IMR-90 (cell line): Measurements from ENCODE around the gene RPL35. TPM values are rescaled to one million over a fixed set of nuclear protein-coding genes. Genes with fewer than 3 reads are reported as not detected.

ENCODE experiments used
- ATAC-seq: fragments of 200-7000 bp; cut with Tn5 transposase; 2 replicates; pipeline ENCODE4 v1.9.1; 2020; ENCODE audit warnings: low read depth, mild to moderate bottlenecking, moderate library complexity
- BruUV-seq: library from RNA; stranded (reverse); fragments of 400-500 nt; replicated peaks from 2 replicates; lab custom pipeline; 2021; lab: Mats Ljungman, UMichigan
- CTCF ChIA-PET: fragments of 300-600 bp; formaldehyde crosslinking; extraction: SDS; loops from one replicate; lab custom pipeline; 2021; ENCODE audit warnings: antibody characterized with exemption; lab: Yijun Ruan, JAX
- POLR2A ChIA-PET: fragments of 300-600 bp; sonication (Branson Sonifier 250); formaldehyde crosslinking; loops from one replicate; lab custom pipeline; 2022; ENCODE audit warnings: antibody characterized with exemption; ENCODE audit not compliant: unreplicated experiment; lab: Charles Lee
- DNase-seq: peaks from one replicate; pipeline ENCODE4 v3.0.0; 2013
- H2AFZ ChIP-seq: replicated peaks from 2 replicates; pipeline ENCODE3; 2013; ENCODE audit warnings: low read length, mild to moderate bottlenecking; ENCODE audit not compliant: poor library complexity
- H2AK5ac ChIP-seq: 2 replicates; pipeline ENCODE4 v1.6.1; 2013; ENCODE audit warnings: low read depth, low read length, inconsistent platforms
- H2AK9ac ChIP-seq: replicated peaks from 2 replicates; pipeline ENCODE3; 2013; ENCODE audit warnings: mild to moderate bottlenecking, low read depth, low read length, moderate library complexity; ENCODE audit not compliant: poor library complexity
- H2BK120ac ChIP-seq: 2 replicates; pipeline ENCODE4 v1.6.1; 2013; ENCODE audit warnings: low read depth, low read length, inconsistent platforms
- H2BK15ac ChIP-seq: 3 replicates; pipeline ENCODE4 v1.6.1; 2013; ENCODE audit warnings: low read depth, low read length, inconsistent platforms
- H2BK20ac ChIP-seq: 2 replicates; pipeline ENCODE4 v1.6.1; 2013; ENCODE audit warnings: low read depth, mild to moderate bottlenecking, inconsistent platforms, low read length, moderate library complexity
- H2BK5ac ChIP-seq: 2 replicates; pipeline ENCODE4 v1.6.1; 2013; ENCODE audit warnings: mild to moderate bottlenecking, low read depth, low read length, inconsistent platforms; ENCODE audit not compliant: poor library complexity, severe bottlenecking
- H3K14ac ChIP-seq: replicated peaks from 2 replicates; pipeline ENCODE4 v1.6.1; 2013; ENCODE audit warnings: low read depth, low read length, inconsistent platforms
- H3K18ac ChIP-seq: 2 replicates; pipeline ENCODE4 v1.6.1; 2013; ENCODE audit warnings: low read depth, low read length, control low read depth
- H3K23ac ChIP-seq: 2 replicates; pipeline ENCODE4 v1.6.1; 2013; ENCODE audit warnings: low read depth, low read length, inconsistent platforms
- H3K27ac ChIP-seq: 2 replicates; pipeline ENCODE4 v1.5.1; 2013; ENCODE audit warnings: mild to moderate bottlenecking, control low read depth, low read length; ENCODE audit not compliant: insufficient read depth
- H3K27me3 ChIP-seq: 2 replicates; pipeline ENCODE4 v1.6.1; 2013; ENCODE audit warnings: low read length; ENCODE audit not compliant: control insufficient read depth, insufficient read depth
- H3K36me3 ChIP-seq: 2 replicates; pipeline ENCODE4 v1.6.1; 2013; ENCODE audit warnings: low read length, mixed read lengths; ENCODE audit not compliant: control insufficient read depth, insufficient read depth
- H3K4ac ChIP-seq: 2 replicates; pipeline ENCODE4 v1.6.1; 2013; ENCODE audit warnings: low read depth, low read length, inconsistent platforms
- H3K4me1 ChIP-seq: 2 replicates; pipeline ENCODE4 v1.6.1; 2013; ENCODE audit warnings: low read length, mixed read lengths; ENCODE audit not compliant: control insufficient read depth, insufficient read depth
- H3K4me2 ChIP-seq: 2 replicates; pipeline ENCODE4 v1.6.1; 2013; ENCODE audit warnings: low read depth, mild to moderate bottlenecking, control low read depth, low read length, moderate library complexity
- H3K4me3 ChIP-seq: 2 replicates; pipeline ENCODE4 v1.5.1; 2013; ENCODE audit warnings: low read depth, mild to moderate bottlenecking, control low read depth, low read length, moderate library complexity; ENCODE audit not compliant: insufficient read depth
- H3K56ac ChIP-seq: 2 replicates; pipeline ENCODE4 v1.6.1; 2013; ENCODE audit warnings: low read length, inconsistent platforms; ENCODE audit not compliant: insufficient read depth; ENCODE audit errors: extremely low read depth
- H3K79me1 ChIP-seq, 2 experiments: 2 replicates each; pipeline ENCODE4 v1.6.1; 2013; ENCODE audit warnings: low read length in 2 of 2, inconsistent platforms in 1 of 2, low read depth in 1 of 2
- H3K9ac ChIP-seq: 2 replicates; pipeline ENCODE4 v1.6.1; 2013; ENCODE audit warnings: low read depth, low read length, control low read depth
- H3K9me1 ChIP-seq: 2 replicates; pipeline ENCODE4 v1.6.1; 2013; ENCODE audit warnings: low read length, inconsistent platforms; ENCODE audit not compliant: insufficient read depth
- H3K9me3 ChIP-seq: 2 replicates; pipeline ENCODE4 v1.6.1; 2013; ENCODE audit warnings: low read length; ENCODE audit not compliant: control insufficient read depth, insufficient read depth
- H4K20me1 ChIP-seq: 2 replicates; pipeline ENCODE4 v1.6.1; 2013; ENCODE audit warnings: low read length, inconsistent platforms; ENCODE audit not compliant: insufficient read depth
- H4K5ac ChIP-seq: 2 replicates; pipeline ENCODE4 v1.6.1; 2013; ENCODE audit warnings: mild to moderate bottlenecking, low read depth, low read length, control low read depth
- H4K8ac ChIP-seq, 2 experiments: 2 replicates each; pipeline ENCODE4 v1.6.1; 2013; ENCODE audit warnings: low read depth in 2 of 2, low read length in 2 of 2, control low read depth in 1 of 2, inconsistent platforms in 1 of 2
- H4K91ac ChIP-seq: 2 replicates; pipeline ENCODE4 v1.6.1; 2013; ENCODE audit warnings: low read depth, low read length, inconsistent platforms; ENCODE audit not compliant: insufficient read depth
- BHLHE40 ChIP-seq: fragments of 150-350 bp; IDR thresholded peaks from 2 replicates; pipeline ENCODE4 v1.6.1; 2016; ENCODE audit warnings: mild to moderate bottlenecking, low read depth, low read length
- MAFK ChIP-seq: IDR thresholded peaks from 2 replicates; pipeline ENCODE4 v1.6.1; 2012; ENCODE audit warnings: low read depth, low read length, improper control_type of control experiment
- USF2 ChIP-seq: fragments of 150-350 bp; IDR thresholded peaks from 2 replicates; pipeline ENCODE4 v1.6.1; 2017; ENCODE audit warnings: mild to moderate bottlenecking, antibody characterized with exemption, low read length, low read depth
- WGBS, 2 experiments: methylation state at CpG; one replicate each; pipeline versions ENCODE4 v1.1.5 to v1.1.7; 2013; ENCODE audit warnings: missing lambda C conversion rate in 2 of 2; ENCODE audit not compliant: insufficient read length in 1 of 2; ENCODE audit errors: extremely low coverage in 2 of 2; 5-methylcytosine and 5-hydroxymethylcytosine counted together
- dilution Hi-C: fragments of 300-500 bp; cut with HindIII; formaldehyde crosslinking; loops from one replicate; pipeline ENCODE4 v1.14.3; 2018; ENCODE audit warnings: low sequenced_read_pairs; ENCODE audit not compliant: unreplicated experiment
- in situ Hi-C: fragments of 300-500 bp; cut with MboI; formaldehyde crosslinking; loops from 3 replicates; pipeline ENCODE4 v1.14.3; 2019; ENCODE audit warnings: low sequenced_read_pairs, inconsistent platforms, mixed read lengths
- intact Hi-C: fragments of 100-400 bp; cut with micrococcal nuclease; formaldehyde crosslinking; loops from 2 replicates; pipeline ENCODE4 v1.10.0; 2022
- polyA plus RNA-seq, 3 experiments: library from polyadenylated mRNA; depleted of rRNA; stranded (reverse); fragments of >200 nt; gene quantifications; 2 replicates each; pipeline ENCODE4 v1.2.3, GENCODE V29; 2012; ENCODE audit warnings: low replicate concordance in 1 of 3
- total RNA-seq: library from RNA; depleted of rRNA; stranded (reverse); fragments of >200 nt; gene quantifications from 2 replicates; pipeline ENCODE4 v1.2.3, GENCODE V29; 2012
- TF ChIP-seq, protein P1 (sequence below): conservative IDR thresholded peaks from 2 replicates; pipeline ENCODE4 v1.5.1; 2012; ENCODE audit warnings: mild to moderate bottlenecking, low read depth, low read length, improper control_type of control experiment

Gene RPL35
- total and polyA plus RNA-seq, 2 of the 4 experiments (the other 2 are of a cell fraction): 881 to 1,650 TPM

DNA sequence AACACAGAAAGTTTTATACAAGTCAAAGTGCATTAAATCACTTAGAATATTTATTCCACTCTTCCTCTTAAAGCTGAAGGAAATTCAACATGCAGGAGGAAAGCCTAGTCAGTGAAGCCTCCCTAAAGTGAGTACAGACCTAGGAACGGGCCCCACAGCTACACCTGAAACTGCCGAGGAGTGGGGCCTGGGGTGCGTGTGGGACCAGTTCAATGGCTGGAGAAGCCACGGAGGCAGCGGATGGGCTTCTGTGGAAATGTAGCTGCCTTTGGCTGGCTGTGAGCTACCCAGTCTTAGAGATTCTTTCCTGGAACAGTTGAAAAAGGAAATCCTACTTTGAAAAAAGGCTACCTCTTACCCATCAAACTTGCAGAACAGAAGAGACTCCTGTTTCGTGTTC is 16.8 kb upstream of the RPL35 start:
- peaks cover 5% of the 10 kb centered on the region; the same call in 1 of the 2 replicates for H3K9me1 ChIP-seq
- no peak overlapping the region for H2BK20ac ChIP-seq

More for the DNA sequence above, 16.8 kb upstream of the RPL35 start:
- H3K4me3 ChIP-seq: no peak overlapping the region
- BruUV-seq: no TSS peak
- ATAC-seq (no peak), DNase-seq (no peak)
- CTCF ChIA-PET: interaction anchor here (2.0 kb wide), 1 partner anchor 16 kb away, joined by 5 read pairs; no protein-coding TSS in a partner anchor
- dilution Hi-C loops: no loop called here
- no peak overlapping the region for H2BK5ac ChIP-seq
- H2AK9ac ChIP-seq: no peak overlapping the region
- POLR2A ChIA-PET: interaction anchor here (0.5 kb wide), 1 partner anchor 50 kb away, joined by 3 read pairs; no protein-coding TSS in a partner anchor
- intact Hi-C loops: no loop called here
- in situ Hi-C loops: no loop called here
- H3K56ac ChIP-seq: no peak overlapping the region
- no peak overlapping the region for H4K8ac ChIP-seq
- no peak overlapping the region for H3K9ac ChIP-seq
- peaks cover 35% of the 10 kb centered on the region for H4K20me1 ChIP-seq
- H3K9me3 ChIP-seq: no peaks in the 10 kb centered on the region
- no peak overlapping the region for H2AK5ac ChIP-seq
- H3K18ac ChIP-seq: no peak overlapping the region
- H3K14ac ChIP-seq: no peak overlapping the region
- no peak overlapping the region for H3K23ac ChIP-seq
- no peak overlapping the region for H4K91ac ChIP-seq
- H3K27me3 ChIP-seq: no peaks in the 10 kb centered on the region
- no peak for TF ChIP-seq MAFK
- TF ChIP-seq, protein P1, sequence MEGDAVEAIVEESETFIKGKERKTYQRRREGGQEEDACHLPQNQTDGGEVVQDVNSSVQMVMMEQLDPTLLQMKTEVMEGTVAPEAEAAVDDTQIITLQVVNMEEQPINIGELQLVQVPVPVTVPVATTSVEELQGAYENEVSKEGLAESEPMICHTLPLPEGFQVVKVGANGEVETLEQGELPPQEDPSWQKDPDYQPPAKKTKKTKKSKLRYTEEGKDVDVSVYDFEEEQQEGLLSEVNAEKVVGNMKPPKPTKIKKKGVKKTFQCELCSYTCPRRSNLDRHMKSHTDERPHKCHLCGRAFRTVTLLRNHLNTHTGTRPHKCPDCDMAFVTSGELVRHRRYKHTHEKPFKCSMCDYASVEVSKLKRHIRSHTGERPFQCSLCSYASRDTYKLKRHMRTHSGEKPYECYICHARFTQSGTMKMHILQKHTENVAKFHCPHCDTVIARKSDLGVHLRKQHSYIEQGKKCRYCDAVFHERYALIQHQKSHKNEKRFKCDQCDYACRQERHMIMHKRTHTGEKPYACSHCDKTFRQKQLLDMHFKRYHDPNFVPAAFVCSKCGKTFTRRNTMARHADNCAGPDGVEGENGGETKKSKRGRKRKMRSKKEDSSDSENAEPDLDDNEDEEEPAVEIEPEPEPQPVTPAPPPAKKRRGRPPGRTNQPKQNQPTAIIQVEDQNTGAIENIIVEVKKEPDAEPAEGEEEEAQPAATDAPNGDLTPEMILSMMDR: no peak
- no peak for TF ChIP-seq BHLHE40
- no peak for TF ChIP-seq USF2
- no CpG with 5 or more reads among the region's 6 CpGs for WGBS, 2 experiments
- H2BK15ac ChIP-seq: no peak overlapping the region
- no peak overlapping the region for H4K5ac ChIP-seq
- H3K4me2 ChIP-seq: no peak overlapping the region
- H2BK120ac ChIP-seq: no peak overlapping the region
- H3K79me1 ChIP-seq: peaks cover 20 to 34% of the 10 kb centered on the region in 2 experiments
- no peak overlapping the region for H3K27ac ChIP-seq
- no peak overlapping the region for H2AFZ ChIP-seq
- H3K4ac ChIP-seq: no peak overlapping the region
- H3K4me1 ChIP-seq: peaks cover 2% of the 10 kb centered on the region; the same call in 1 of the 2 replicates
- H3K36me3 ChIP-seq: peaks cover 69% of the 10 kb centered on the region
